HepG2 (cell line): ENCODE measurements around the gene NAALADL1. TPM values are rescaled to one million over a fixed set of nuclear protein-coding genes. Genes with fewer than 3 reads are reported as not detected.

Experiments
- ATAC-seq: fragments of 200-7000 bp; cut with Tn5 transposase; 3 replicates; pipeline ENCODE4 v1.9.1; 2020; ENCODE audit warnings: mild to moderate bottlenecking, moderate library complexity
- BruUV-seq: library from RNA; stranded (reverse); fragments of 400-500 nt; replicated peaks from 2 replicates; lab custom pipeline; 2021; lab: Mats Ljungman, UMichigan
- CTCF ChIA-PET: fragments of 300-600 bp; formaldehyde crosslinking; extraction: SDS; loops from one replicate; lab custom pipeline; 2021; ENCODE audit warnings: low total read pairs, inconsistent platforms, low intra/inter-chr PET ratio; lab: Yijun Ruan, JAX
- POLR2A ChIA-PET: fragments of 350-600 bp; sonication (Branson Sonifier 250); formaldehyde crosslinking; loops from one replicate; lab custom pipeline; 2020; ENCODE audit warnings: antibody characterized with exemption, inconsistent platforms; lab: Yijun Ruan, JAX
- DNase-seq: peaks from one replicate; pipeline ENCODE4 v3.0.0-alpha.2; 2015; ENCODE audit warnings: low spot score
- FAIRE-seq: peaks from 3 replicates; lab custom pipeline; 2011; peaks lifted over from hg19 to GRCh38; lab: Jason Lieb, UNC
- H2AFZ ChIP-seq: one replicate; pipeline ENCODE4 v1.6.1; 2011; ENCODE audit warnings: low read length, inconsistent platforms
- H3K27ac ChIP-seq: fragments of 300-600 bp; 3 replicates; pipeline ENCODE4 v1.8.0; 2011; ENCODE audit warnings: mixed run types, mild to moderate bottlenecking, mixed read lengths, low read length, inconsistent platforms; ENCODE audit not compliant: insufficient read depth; ENCODE audit errors: extremely low read length
- H3K27me3 ChIP-seq, 2 experiments: fragments of 200-600 bp in 1 of 2; 2 replicates in 1 of 2; 3 replicates in 1 of 2; pipeline versions ENCODE4 v1.6.0 to v1.8.0; 2011; ENCODE audit warnings: low read length in 2 of 2, mild to moderate bottlenecking in 2 of 2, moderate library complexity in 2 of 2, inconsistent platforms in 1 of 2; ENCODE audit not compliant: insufficient read depth in 2 of 2, control insufficient read depth in 1 of 2
- H3K36me3 ChIP-seq, 2 experiments: fragments of 200-600 bp in 1 of 2; replicated peaks in 1 of 2; 2 replicates in 1 of 2; 3 replicates in 1 of 2; pipeline versions ENCODE4 v1.5.1 to v1.8.0; 2011; ENCODE audit warnings: low read length in 2 of 2, inconsistent platforms in 1 of 2; ENCODE audit not compliant: insufficient read depth in 2 of 2, control insufficient read depth in 1 of 2
- H3K4me1 ChIP-seq: 2 replicates; pipeline ENCODE4 v1.5.1; 2012; ENCODE audit warnings: low read length, inconsistent platforms; ENCODE audit not compliant: insufficient read depth
- H3K4me2 ChIP-seq: 2 replicates; pipeline ENCODE4 v1.6.0; 2011; ENCODE audit warnings: low read depth, low read length, inconsistent platforms
- H3K4me3 ChIP-seq, 3 experiments: fragments of 200-600 bp in 1 of 3; sonication (generic), shearing (Covaris generic) in 1 of 3; replicated peaks in 1 of 3; 2 replicates each; pipeline ENCODE4 v1.5.1; 2011 to 2016; ENCODE audit warnings: low read length in 3 of 3, inconsistent platforms in 2 of 3, low read depth in 2 of 3, mild to moderate bottlenecking in 2 of 3, control low read depth in 1 of 3, mixed read lengths in 1 of 3; ENCODE audit not compliant: insufficient read depth in 1 of 3
- H3K79me2 ChIP-seq: one replicate; pipeline ENCODE4 v1.6.1; 2011; ENCODE audit warnings: low read length, inconsistent platforms; ENCODE audit not compliant: insufficient read depth
- H3K9ac ChIP-seq: 2 replicates; pipeline ENCODE4 v1.6.0; 2011; ENCODE audit warnings: mild to moderate bottlenecking, low read depth, low read length, inconsistent platforms; ENCODE audit not compliant: insufficient read depth
- H3K9me3 ChIP-seq: 2 replicates; pipeline ENCODE4 v1.5.1; 2012; ENCODE audit warnings: mild to moderate bottlenecking, low read length
- H4K20me1 ChIP-seq: 2 replicates; pipeline ENCODE4 v1.6.0; 2011; ENCODE audit warnings: inconsistent platforms, mild to moderate bottlenecking, low read length, moderate library complexity; ENCODE audit not compliant: insufficient read depth
- RBFOX2 ChIP-seq: fragments of 200-400 bp; formaldehyde crosslinking; IDR thresholded peaks from 2 replicates; pipeline ENCODE4 v1.6.1; 2017; ENCODE audit warnings: low read depth, mild to moderate bottlenecking, low read length
- SNAPC5 ChIP-seq: sonication (generic); formaldehyde crosslinking; IDR thresholded peaks from 2 replicates; pipeline ENCODE4 v1.8.1; 2023; ENCODE audit warnings: mild to moderate bottlenecking, missing genetic modification reagents, borderline replicate concordance
- ZNF281 ChIP-seq: sonication (generic); formaldehyde crosslinking; IDR thresholded peaks from 2 replicates; pipeline ENCODE4 v1.4.0; 2020; ENCODE audit warnings: missing genetic modification reagents, borderline replicate concordance
- ZNF609 ChIP-seq: sonication (generic); formaldehyde crosslinking; IDR thresholded peaks from 2 replicates; pipeline ENCODE4 v1.4.0; 2020; ENCODE audit warnings: mild to moderate bottlenecking, missing genetic modification reagents, borderline replicate concordance
- ZNF687 ChIP-seq: sonication (generic); formaldehyde crosslinking; IDR thresholded peaks from 2 replicates; pipeline ENCODE4 v1.5.1; 2020; ENCODE audit warnings: mild to moderate bottlenecking, missing genetic modification reagents, moderate library complexity
- ZNF772 ChIP-seq: sonication (generic); formaldehyde crosslinking; IDR thresholded peaks from 2 replicates; pipeline ENCODE4 v1.5.0; 2020; ENCODE audit warnings: mild to moderate bottlenecking, missing genetic modification reagents
- WGBS: methylation state at CpG from one replicate; pipeline ENCODE4 v1.1.6; 2017; ENCODE audit warnings: low lambda C conversion rate; 5-methylcytosine and 5-hydroxymethylcytosine counted together
- in situ Hi-C: cut with HindIII; loops from 2 replicates; pipeline ENCODE4 v1.10.0; 2017; ENCODE audit warnings: low pct_unique_long_range_greater_than_20kb; ENCODE audit not compliant: extremely low pct_ligation_motif_present
- intact Hi-C: fragments of 100-400 bp; cut with micrococcal nuclease; formaldehyde crosslinking; loops from one replicate; pipeline ENCODE4 v1.10.0; 2022; ENCODE audit not compliant: unreplicated experiment
- polyA plus RNA-seq, 8 experiments: library from polyadenylated mRNA; depleted of rRNA in 3 of 8; stranded (reverse) in 7 of 8; unstranded in 1 of 8; fragments of >200 nt; fragmentation: Illumina TruSeq in 4 of 8; extraction: Trizol in 4 of 8; gene quantifications; 2 replicates each; pipeline versions ENCODE4 v1.2.1 to v1.2.3, GENCODE V29; 2011 to 2016; ENCODE audit warnings: low read depth in 4 of 8, missing spikeins in 1 of 8, mixed read lengths in 1 of 8; ENCODE audit not compliant: insufficient read depth in 1 of 8
- total RNA-seq, 5 experiments: library from RNA; depleted of rRNA; stranded (reverse); fragments of >200 nt; fragmentation: Illumina TruSeq; extraction: Trizol; gene quantifications; 2 replicates each; pipeline ENCODE4 v1.2.3, GENCODE V29; 2016; ENCODE audit warnings: low read depth in 1 of 5
- TF ChIP-seq, protein P1 (sequence below): sonication (generic); formaldehyde crosslinking; IDR thresholded peaks from 2 replicates; pipeline ENCODE4 v1.8.0; 2022; ENCODE audit warnings: mild to moderate bottlenecking, missing genetic modification reagents; ENCODE audit not compliant: insufficient replicate concordance

Gene NAALADL1
- total and polyA plus RNA-seq, 2 of the 13 experiments (the other 11 are each of a cell fraction or from before 2014, with no cell fraction given), result 9.3 to 33.9 TPM

- no peak for TF ChIP-seq ZNF281
- no peak for TF ChIP-seq ZNF609 (CRISPR knock-in tag)
- no peak for TF ChIP-seq ZNF772 (CRISPR knock-in tag)
Measured at GRCh38 chr11:65089621-65090020, 31.3 kb upstream of the NAALADL1 start (continued).

GRCh38 chr11:65087827-65088226, 29.5 kb upstream of the NAALADL1 start:
- in situ Hi-C loops, result no loop called here
- Histone ChIP-seq H3K36me3 (peaks cover 13 to 18% of the 10 kb centered on the region in 2 experiments; a peak in 3 of 5 replicates), H3K4me1 (peaks cover 26% of the 10 kb centered on the region), H3K27me3 (no peaks in the 10 kb centered on the region; a peak in 1 of 5 replicates), H3K4me2 (no peak overlapping the region), H3K27ac (no peak overlapping the region), H3K4me3 (no peak overlapping the region), H3K9me3 (no peaks in the 10 kb centered on the region), H3K9ac (no peak overlapping the region), H3K79me2 (peaks cover 20% of the 10 kb centered on the region), H2AFZ (no peak overlapping the region), H4K20me1 (no peaks in the 10 kb centered on the region)
- ATAC-seq (no peak), FAIRE-seq (no peak), DNase-seq (no peak)
- intact Hi-C loops, result no loop called here
- 100% methylated on average over 1 of the region's 15 CpGs for WGBS
- TF ChIP-seq SNAPC5 (CRISPR knock-in tag), result no peak
- 0 out of 2 replicates have a peak, but pooled peaks have one; percentile 27 for TF ChIP-seq RBFOX2
- TF ChIP-seq, protein P1, sequence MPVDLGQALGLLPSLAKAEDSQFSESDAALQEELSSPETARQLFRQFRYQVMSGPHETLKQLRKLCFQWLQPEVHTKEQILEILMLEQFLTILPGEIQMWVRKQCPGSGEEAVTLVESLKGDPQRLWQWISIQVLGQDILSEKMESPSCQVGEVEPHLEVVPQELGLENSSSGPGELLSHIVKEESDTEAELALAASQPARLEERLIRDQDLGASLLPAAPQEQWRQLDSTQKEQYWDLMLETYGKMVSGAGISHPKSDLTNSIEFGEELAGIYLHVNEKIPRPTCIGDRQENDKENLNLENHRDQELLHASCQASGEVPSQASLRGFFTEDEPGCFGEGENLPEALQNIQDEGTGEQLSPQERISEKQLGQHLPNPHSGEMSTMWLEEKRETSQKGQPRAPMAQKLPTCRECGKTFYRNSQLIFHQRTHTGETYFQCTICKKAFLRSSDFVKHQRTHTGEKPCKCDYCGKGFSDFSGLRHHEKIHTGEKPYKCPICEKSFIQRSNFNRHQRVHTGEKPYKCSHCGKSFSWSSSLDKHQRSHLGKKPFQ (CRISPR knock-in tag), result no peak
- 0 out of 2 replicates have a peak, but pooled peaks have one; percentile 9 for TF ChIP-seq ZNF687 (CRISPR knock-in tag)
- CTCF ChIA-PET, result no interaction called here
- no TSS peak for BruUV-seq
- POLR2A ChIA-PET, result no interaction called here
